HG03575 (cell line): ENCODE results near the gene CCL4L2.
"Not testable (repeated sequence)": the region's sequence is repeated elsewhere in the genome, so short reads cannot be mapped to it uniquely, and the experiment has no call there.

Experiments used
- ATAC-seq: cut with Tn5 transposase; IDR thresholded peaks from one replicate; pipeline ENCODE4 v1.9.1; 2021; ENCODE audit not compliant: unreplicated experiment, insufficient number of reproducible peaks, low FRiP score; ENCODE audit errors: extremely low read depth

The CCL4L2 gene

GRCh38 chr17:36210439-36211211, at the start of gene CCL4L2:
Gene CCL4L2 (plus strand): TSS chr17:36211063.
- ATAC-seq = peak; percentile 35

DNA sequence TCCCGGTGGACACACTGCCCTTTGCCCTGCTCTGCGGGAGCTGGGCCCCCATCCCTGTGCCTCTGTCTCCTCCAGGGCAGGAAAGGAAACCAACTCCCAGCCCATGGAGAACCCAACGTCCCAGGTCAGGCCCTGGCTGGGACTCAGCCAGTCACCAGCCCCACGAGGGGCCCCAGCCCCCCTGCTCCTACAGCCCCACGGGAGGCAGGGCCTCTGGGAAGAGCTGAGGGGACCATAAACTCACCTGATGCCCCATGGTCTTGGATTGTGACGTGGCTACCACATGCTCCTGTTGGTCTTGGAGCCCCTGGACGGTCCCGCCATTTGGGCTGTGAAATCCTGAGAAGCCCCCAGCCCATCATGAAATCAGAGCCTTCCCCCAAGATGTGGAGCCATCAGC, 42.0 kb upstream of the CCL4L2 start:
- ATAC-seq = not testable (repeated sequence)

DNA sequence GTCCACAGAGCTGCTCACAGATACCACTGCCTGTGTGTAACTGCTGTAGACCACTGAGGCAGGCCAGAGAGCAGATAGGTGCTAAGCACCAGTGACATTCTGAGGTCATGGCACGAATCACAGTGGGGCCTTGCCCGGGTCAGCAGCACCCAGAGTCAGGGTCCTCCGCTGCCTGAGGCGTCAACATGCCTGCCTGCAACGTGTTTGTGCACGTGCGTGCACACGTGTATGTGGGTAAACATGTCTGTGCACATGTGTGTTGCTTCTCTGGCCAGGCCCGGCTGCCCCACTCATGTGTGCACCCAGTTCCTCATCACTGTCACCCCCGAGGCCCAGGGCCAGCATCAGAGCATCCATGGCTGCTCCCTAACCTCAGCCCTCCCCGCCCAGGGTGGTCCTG, 34.3 kb upstream of the CCL4L2 start, which contains the start of gene TBC1D3B:
Gene TBC1D3B (minus strand): TSS at position 101 of the 400 bp plus-strand sequence. CDS start 1,586 bp downstream, outside the sequence.
- not testable (repeated sequence) for ATAC-seq

DNA sequence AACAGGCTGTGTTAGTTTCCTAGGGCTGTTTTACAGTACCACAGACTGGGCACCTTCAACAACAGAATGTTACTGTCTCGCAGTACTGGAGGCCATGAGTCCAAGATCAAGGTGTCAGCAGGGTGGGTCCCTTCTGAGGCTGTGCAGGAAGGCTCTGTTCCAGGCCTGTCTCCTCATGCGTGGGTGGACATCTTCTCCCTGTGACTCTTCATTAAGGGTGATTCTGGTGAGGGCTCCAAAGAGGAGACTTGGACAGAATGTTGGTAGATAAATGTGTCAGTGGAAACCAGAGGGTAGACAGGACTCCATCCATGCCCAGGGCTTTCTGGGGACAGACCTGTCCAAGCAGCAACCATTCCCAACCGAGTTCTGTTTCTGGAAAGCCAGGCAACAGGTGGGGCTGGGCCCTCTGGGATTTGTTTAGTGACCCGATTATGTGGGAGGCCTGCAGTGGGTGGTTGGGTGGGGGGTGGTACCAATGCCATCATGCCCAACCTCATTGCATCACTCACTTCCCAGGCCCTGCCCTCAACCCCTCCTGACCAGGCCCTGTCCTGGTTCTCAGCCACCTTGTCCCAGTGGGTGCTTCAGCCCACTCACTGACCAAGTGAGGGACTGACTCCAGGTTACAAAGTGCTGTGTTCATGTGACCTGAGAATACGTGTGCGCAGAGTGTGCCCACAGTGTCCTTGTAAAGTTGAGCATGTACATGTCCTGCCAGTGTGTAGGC, 29.3 kb upstream of the CCL4L2 start:
- not testable (repeated sequence) for ATAC-seq

DNA sequence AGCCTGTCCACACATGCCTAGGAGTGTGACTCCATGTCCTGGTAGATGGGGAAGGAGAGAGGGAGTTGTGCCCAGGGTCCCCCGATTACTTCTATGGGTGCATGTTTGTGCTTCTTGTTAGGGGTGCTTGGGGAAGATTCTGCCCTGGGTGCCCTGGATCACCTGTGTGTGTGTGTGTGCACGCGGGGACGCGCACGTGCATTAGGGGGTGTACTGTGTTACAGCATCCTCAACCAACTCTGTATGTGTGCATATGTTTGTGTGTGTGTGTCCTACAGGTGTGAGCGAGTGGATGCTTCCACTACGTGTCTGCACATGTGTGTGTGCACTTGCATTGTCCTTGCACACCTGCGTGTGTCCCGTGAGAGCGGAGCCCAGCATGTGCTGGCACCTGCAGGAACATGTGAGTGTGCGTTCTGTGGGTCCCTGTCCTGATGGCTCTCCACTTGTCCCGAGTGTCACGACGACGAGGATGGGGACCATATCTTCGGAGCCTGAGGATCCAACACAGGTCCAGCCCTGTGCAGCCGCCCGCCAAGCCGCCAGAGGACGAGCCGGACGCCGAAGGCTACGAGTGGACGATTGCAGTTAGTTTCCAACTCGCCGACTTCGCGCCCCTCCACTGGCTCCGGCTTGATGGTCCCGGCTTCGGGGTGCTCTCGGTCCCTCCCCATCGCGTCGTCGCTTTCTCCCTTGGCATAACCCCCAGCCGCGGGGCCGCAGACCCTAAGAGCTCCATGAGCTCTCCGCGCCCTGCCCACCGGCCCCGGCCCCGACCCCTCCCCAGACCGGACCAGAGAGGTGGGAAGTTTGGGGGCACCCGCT, 28.5 kb upstream of the CCL4L2 start:
- no peak for ATAC-seq

- ATAC-seq = no peak
Measured at GRCh38 chr17:36183001-36183971, 27.6 kb upstream of the CCL4L2 start.

DNA sequence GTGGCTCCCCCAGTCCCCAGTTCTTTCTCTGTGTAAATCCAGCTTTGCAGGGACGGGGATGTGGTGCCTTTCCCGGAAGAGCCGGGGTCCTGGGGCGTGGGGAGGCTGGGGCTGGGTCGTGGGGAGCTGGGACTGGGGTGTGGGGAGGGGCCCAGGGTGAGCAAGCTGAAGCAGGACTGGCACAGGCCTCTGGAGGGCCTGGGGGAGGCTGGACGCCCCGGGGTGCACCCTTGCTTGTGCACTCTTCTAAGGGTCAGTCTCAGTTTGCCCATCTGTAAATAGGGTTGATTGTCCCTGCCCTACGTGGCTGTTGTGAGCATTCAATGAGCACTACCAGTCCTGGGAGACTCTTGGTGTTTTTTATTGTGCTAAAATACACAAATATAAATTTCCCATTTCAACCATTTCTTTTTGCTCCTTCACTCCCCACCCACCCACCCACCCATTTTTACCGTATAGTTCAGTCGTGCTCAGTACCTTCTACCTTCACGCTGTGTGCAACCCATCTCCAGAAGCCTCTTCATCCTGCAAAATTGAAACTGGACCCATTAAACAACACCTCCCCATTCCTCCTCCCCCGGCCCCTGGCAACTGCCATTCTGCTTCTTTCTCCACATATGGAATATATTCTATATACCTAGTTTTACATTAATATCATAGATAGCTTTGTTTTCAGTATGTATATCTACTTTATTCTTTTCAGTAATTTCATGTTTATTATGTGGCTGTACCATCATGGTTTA, 26.7 kb upstream of the CCL4L2 start:
- no peak for ATAC-seq

GRCh38 chr17:36185416-36185815, 25.4 kb upstream of the CCL4L2 start:
- no peak for ATAC-seq

- ATAC-seq = not testable (repeated sequence)
Measured at GRCh38 chr17:36186810-36187763, 23.8 kb upstream of the CCL4L2 start.

DNA sequence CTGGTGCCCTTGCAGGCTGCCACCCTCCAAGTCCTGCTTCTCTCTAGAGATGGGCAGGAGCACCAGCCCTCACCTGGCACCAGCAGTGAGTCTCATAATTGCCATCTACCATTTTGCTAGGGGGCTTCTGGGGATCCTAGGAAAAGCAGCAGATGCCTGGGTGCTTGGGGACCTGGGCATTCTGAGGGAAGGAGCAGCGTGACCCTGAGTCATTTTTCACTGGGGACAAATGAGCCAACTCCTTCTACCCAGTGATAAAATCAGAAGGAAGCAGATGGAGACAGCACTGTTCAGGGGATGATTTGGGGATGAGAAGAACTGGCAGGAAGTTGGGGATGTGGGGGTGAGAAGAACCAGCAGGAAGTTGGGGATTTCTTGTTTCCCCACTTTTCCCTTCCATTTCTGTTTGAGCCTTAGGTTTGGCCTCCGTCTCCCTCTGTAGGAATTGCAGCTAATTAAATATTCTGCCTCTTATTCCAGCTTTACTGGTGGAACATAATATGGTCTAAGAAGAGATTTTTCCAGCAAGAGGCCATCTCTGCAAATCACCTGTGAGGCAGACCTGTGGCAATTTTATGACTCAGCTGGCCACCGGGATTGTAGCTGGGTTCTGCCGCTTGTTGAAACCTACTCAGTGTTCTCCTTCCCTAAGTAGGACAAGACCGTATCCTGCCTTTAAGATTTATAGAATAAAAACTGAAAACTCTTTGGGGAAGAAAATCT, 22.8 kb upstream of the CCL4L2 start:
- ATAC-seq = not testable (repeated sequence)

- no peak for ATAC-seq
Measured at GRCh38 chr17:36188891-36189306, 22.0 kb upstream of the CCL4L2 start.

GRCh38 chr17:36189993-36190392, 20.9 kb upstream of the CCL4L2 start:
- not testable (repeated sequence) for ATAC-seq

DNA sequence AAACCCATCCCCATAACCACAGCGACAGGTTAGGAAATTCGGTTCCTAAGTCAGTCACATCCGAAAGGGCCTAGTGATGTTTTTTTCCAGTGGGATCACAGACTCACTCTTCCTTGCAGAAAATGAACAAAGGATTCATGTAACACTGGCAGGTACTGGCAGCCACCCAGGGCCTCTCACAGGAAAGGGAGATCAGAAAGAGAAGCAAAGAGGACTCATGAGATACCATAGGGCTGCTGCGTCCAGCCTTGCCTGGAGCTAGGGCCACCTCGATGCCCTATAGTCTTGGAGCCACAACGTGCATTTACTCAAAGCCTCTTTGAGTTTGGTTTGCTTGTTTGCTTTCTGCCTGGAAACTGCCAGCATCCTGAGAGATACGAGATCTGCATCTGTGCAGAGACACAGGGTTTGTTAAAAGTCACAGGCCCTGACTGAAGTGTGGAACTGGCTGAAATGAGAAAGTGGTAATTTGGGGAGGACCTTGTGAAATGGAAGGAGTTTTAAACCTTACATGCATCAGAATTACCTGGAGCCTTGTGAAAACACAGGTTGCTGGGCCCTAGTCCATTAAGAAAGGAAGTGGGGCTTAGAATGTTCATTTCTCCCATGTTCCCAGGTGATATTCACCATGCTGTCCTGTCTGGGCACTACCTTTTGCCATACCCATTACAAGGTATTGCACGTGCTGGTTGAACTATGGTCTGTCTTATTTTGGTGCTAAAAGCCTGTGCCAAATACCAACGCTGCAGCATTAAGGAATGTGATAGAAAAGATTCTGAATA, 20.1 kb upstream of the CCL4L2 start:
- ATAC-seq = not testable (repeated sequence)

GRCh38 chr17:36193216-36193775, 17.6 kb upstream of the CCL4L2 start:
- no peak for ATAC-seq
